ENCODE measurements around the gene DHX15.

DHX15 gene

DNA sequence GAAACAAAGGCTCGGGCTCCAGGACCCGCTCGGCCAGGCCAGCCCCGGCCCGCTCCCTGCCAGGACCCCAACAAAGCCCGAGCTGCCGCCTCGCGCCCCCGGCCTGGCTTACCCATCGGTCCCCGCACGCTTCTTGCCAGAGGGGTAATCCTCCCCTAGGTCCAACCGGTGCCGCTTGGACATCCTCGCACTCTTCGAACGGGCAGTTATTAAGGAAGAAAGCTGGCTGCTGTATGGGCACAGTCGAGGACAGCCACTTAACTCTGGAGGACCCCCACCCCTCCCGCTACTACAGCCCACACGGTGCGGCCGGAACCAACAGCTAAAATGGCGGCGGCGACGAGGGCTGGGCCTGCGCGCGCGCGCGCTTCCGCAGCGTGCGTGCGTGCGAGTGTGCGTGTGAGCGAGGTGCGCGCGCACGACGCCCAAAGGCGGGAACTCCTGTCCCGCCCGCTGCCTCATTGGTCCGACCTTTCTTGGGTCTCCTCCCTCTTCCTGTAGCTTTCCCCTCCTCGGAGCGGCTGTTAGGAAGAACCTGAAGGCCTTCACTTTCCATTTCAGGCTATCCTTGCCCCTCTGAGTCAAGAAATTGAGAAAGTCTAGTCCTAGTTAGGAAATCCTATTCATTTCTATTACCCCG, at the start of gene DHX15:
TSS of gene DHX15 (minus strand) at position 344 of the 640 bp plus-strand sequence. CDS start at position 183, 161 bp downstream.
- TF ChIP-seq, protein P1, sequence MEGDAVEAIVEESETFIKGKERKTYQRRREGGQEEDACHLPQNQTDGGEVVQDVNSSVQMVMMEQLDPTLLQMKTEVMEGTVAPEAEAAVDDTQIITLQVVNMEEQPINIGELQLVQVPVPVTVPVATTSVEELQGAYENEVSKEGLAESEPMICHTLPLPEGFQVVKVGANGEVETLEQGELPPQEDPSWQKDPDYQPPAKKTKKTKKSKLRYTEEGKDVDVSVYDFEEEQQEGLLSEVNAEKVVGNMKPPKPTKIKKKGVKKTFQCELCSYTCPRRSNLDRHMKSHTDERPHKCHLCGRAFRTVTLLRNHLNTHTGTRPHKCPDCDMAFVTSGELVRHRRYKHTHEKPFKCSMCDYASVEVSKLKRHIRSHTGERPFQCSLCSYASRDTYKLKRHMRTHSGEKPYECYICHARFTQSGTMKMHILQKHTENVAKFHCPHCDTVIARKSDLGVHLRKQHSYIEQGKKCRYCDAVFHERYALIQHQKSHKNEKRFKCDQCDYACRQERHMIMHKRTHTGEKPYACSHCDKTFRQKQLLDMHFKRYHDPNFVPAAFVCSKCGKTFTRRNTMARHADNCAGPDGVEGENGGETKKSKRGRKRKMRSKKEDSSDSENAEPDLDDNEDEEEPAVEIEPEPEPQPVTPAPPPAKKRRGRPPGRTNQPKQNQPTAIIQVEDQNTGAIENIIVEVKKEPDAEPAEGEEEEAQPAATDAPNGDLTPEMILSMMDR (IDR thresholded peaks at IDR 0.05), result no peak
- Histone ChIP-seq H3K27ac (peak within 1 kb of the TSS; percentile 79), H3K4me1 (ENCODE audit: control insufficient read depth in 1 of 2, insufficient read depth in 1 of 2, low read depth in 1 of 2, low read length in 1 of 2) (peaks cover 20 to 21% of the 10 kb centered on the region in 2 experiments), H3K36me3 (no peaks in the 10 kb centered on the region), H3K9me3 (no peaks in the 10 kb centered on the region), H3K4me3 (ENCODE audit: low read depth in 1 of 2, low read length in 1 of 2) (peak within 1 kb of the TSS; percentile 90 to 99), H3K27me3 (no peaks in the 10 kb centered on the region)

DNA sequence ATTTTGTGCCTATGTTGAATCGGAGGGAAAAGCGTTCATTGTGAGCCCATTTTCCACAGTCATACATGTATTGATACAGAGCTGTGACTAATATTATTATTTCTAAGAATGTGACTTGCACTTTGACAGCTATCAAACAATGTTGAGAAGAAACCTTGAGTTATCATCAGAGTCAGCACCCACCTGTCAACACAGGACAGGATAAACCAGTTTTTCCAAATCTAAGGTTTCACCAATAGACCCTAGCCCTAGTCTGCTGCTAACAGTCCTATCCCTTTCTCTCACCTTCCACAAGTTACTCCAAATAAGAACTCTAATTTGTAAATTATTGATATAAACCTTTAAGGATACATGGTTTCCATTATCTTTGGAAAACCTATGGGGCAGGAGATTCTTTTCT, 47.7 kb upstream of the DHX15 start:
- Histone ChIP-seq H3K36me3 (no peaks in the 10 kb centered on the region), H3K4me3 (ENCODE audit: low read depth in 1 of 2, low read length in 1 of 2) (no peak overlapping the region), H3K27me3 (no peaks in the 10 kb centered on the region), H3K4me1 (ENCODE audit: control insufficient read depth in 1 of 2, insufficient read depth in 1 of 2, low read depth in 1 of 2, low read length in 1 of 2) (no peaks in the 10 kb centered on the region), H3K27ac (no peak overlapping the region), H3K9me3 (no peaks in the 10 kb centered on the region)
- TF ChIP-seq, protein P1 (IDR thresholded peaks at IDR 0.05), result no peak

DNA sequence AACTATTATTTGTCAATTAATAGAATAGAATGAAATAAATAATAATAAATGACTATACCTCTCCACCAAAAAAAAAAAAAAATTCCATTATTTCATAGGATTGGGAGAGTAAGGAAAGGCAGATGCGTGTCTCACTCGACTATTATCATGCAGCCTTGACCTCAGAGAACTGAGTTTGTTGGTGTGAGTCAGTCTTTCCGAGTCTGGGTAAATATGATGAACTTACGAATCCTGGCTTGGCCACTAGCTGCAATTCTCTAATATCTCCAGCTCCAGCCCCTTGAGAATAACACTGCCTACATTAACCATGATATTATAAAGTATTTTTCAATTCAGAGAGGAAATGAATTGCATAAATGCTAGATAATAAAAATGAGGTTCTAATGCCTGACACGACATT, 46.6 kb upstream of the DHX15 start:
- no peaks in the 10 kb centered on the region for H3K36me3 ChIP-seq
- H3K9me3 ChIP-seq, result no peaks in the 10 kb centered on the region
- no peaks in the 10 kb centered on the region for H3K27me3 ChIP-seq
- H3K4me3 ChIP-seq (ENCODE audit: low read depth in 1 of 2, low read length in 1 of 2), result no peak overlapping the region
- no peak overlapping the region for H3K27ac ChIP-seq
- no peaks in the 10 kb centered on the region for H3K4me1 ChIP-seq (ENCODE audit: control insufficient read depth in 1 of 2, insufficient read depth in 1 of 2, low read depth in 1 of 2, low read length in 1 of 2)
- TF ChIP-seq, protein P1 (IDR thresholded peaks at IDR 0.05), result no peak

DNA sequence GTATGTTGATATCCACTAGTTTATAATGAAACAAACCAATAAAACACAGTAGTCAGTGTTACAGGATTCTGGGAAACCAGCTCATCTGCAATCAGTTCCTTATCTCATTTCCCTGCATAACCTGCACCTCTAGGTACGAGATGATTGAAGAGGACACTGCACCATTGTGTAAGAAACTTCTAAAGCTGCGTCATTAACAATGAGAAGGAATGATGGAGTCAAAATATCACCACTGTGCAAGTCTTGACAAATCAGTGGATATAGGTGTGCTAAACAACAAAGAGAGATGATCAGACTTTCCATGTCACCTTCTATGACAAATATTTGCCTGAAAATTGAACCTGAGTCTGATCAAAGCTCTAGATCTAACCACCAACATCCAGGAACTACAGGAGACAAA, 40.7 kb upstream of the DHX15 start:
- no peaks in the 10 kb centered on the region for H3K4me1 ChIP-seq (ENCODE audit: control insufficient read depth in 1 of 2, insufficient read depth in 1 of 2, low read depth in 1 of 2, low read length in 1 of 2)
- H3K36me3 ChIP-seq, result no peaks in the 10 kb centered on the region
- H3K27me3 ChIP-seq, result no peaks in the 10 kb centered on the region
- H3K4me3 ChIP-seq (ENCODE audit: low read depth in 1 of 2, low read length in 1 of 2), result no peak overlapping the region
- no peak overlapping the region for H3K27ac ChIP-seq
- TF ChIP-seq, protein P1 (IDR thresholded peaks at IDR 0.05), result no peak
- H3K9me3 ChIP-seq, result peaks cover 4% of the 10 kb centered on the region

DNA sequence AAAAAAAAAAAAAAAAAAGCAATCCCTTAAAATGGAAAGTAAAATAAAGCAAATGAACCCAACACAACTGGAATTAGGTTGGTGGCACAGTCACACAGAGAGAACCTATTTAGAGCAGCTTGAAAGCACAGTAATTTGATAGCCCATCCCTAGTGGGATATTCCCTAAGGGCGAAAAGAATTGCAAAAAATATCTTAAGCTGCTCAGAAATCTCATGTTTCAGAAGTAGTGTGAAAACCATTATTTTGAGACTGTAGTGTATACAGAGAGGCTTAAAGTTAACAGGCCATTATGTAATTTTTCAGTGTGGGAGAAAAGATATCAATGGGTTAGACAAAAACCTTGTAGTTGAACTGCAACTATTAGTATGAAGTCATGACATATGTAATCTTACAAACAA, 40.0 kb upstream of the DHX15 start:
- H3K27me3 ChIP-seq, result no peaks in the 10 kb centered on the region
- TF ChIP-seq, protein P1 (IDR thresholded peaks at IDR 0.05), result no peak

More for the DNA sequence above, 40.0 kb upstream of the DHX15 start:
- no peaks in the 10 kb centered on the region for H3K36me3 ChIP-seq
- no peak overlapping the region for H3K4me3 ChIP-seq (ENCODE audit: low read depth in 1 of 2, low read length in 1 of 2)
- peaks cover 4% of the 10 kb centered on the region for H3K9me3 ChIP-seq
- H3K4me1 ChIP-seq (ENCODE audit: control insufficient read depth in 1 of 2, insufficient read depth in 1 of 2, low read depth in 1 of 2, low read length in 1 of 2), result no peaks in the 10 kb centered on the region
- no peak overlapping the region for H3K27ac ChIP-seq

All from neutrophil (primary cell).